ENCODE results near the gene SHROOM4. TPM values are rescaled to one million over a fixed set of nuclear protein-coding genes. Genes with fewer than 3 reads are reported as not detected.
A peak's percentile ranks its signal among the peaks of the same experiment; 100 is the strongest.

Gene SHROOM4
- total RNA-seq, 1 experiment from 2014 or later: 2.1 TPM

GRCh38 chrX:50565718-50566117 is 248.3 kb downstream of the SHROOM4 start:
- H3K4me1 ChIP-seq (ENCODE audit: insufficient read depth, low read length): peaks cover 7% of the 10 kb centered on the region

More at GRCh38 chrX:50565718-50566117, 248.3 kb downstream of the SHROOM4 start:
- H3K4me2 ChIP-seq (ENCODE audit: insufficient read depth, insufficient read length, low read length): no peak overlapping the region
- H3K18ac ChIP-seq (ENCODE audit: insufficient read length, low read depth, low read length): no peak overlapping the region
- no peaks in the 10 kb centered on the region for H3K79me2 ChIP-seq (ENCODE audit: insufficient read depth, low read length)
- no peak overlapping the region for H3K56ac ChIP-seq (ENCODE audit: insufficient read length, low read depth, low read length)
- H3K27ac Mint-ChIP-seq: no peak overlapping the region; a peak in 1 of 7 replicates
- WGBS (ENCODE audit: extremely low coverage, insufficient read length, low lambda C conversion rate): no CpG with 5 or more reads among the region's 4 CpGs
- no peak overlapping the region for H3K4ac ChIP-seq (ENCODE audit: low read depth, low read length)
- H2BK12ac ChIP-seq (ENCODE audit: insufficient read length, low read depth, low read length): no peak overlapping the region
- no peak overlapping the region for H2BK15ac ChIP-seq (ENCODE audit: low read depth, low read length)
- no peaks in the 10 kb centered on the region for H3K9me3 ChIP-seq (ENCODE audit: control insufficient read depth, low read depth, low read length)
- no peak overlapping the region for H2BK5ac ChIP-seq (ENCODE audit: insufficient read length, low read length)
- no peaks in the 10 kb centered on the region for H4K20me1 ChIP-seq (ENCODE audit: control insufficient read depth, insufficient read depth, insufficient read length)
- DNase-seq: no peak
- no peaks in the 10 kb centered on the region; the same call in 1 of the 2 replicates for H3K27me3 Mint-ChIP-seq (ENCODE audit: low read depth)
- peaks cover 0 to 4% (median 2%) of the 10 kb centered on the region in 3 experiments; a peak in 2 of 7 replicates for H3K36me3 Mint-ChIP-seq (ENCODE audit: insufficient read depth in 1 of 3, low read depth in 3 of 3)
- H3K9me3 Mint-ChIP-seq: peaks cover 45 to 69% of the 10 kb centered on the region in 2 experiments
- H2AK5ac ChIP-seq (ENCODE audit: insufficient read length, low read length): no peak overlapping the region
- H3K14ac ChIP-seq (ENCODE audit: insufficient read depth, low read length): no peak overlapping the region
- H3K79me1 ChIP-seq (ENCODE audit: insufficient read depth, low read depth, low read length, poor library complexity, severe bottlenecking): no peaks in the 10 kb centered on the region
- no peak overlapping the region for H4K8ac ChIP-seq (replicated peaks; ENCODE audit: insufficient read length, low read depth, low read length)
- H2BK120ac ChIP-seq (ENCODE audit: low read depth, low read length, poor library complexity, severe bottlenecking): no peak overlapping the region
- H3K9ac ChIP-seq (ENCODE audit: extremely low read depth, insufficient read length, low read length): no peak overlapping the region
- no peak overlapping the region for H3K4me3 Mint-ChIP-seq
- no peak for TF ChIP-seq CTCF (conservative IDR thresholded peaks at IDR 0.05)
- no peaks in the 10 kb centered on the region for H3K27me3 ChIP-seq (ENCODE audit: insufficient read depth, low read length)
- peak overlapping the region; percentile 45 for H4K91ac ChIP-seq (ENCODE audit: insufficient read length, low read depth, low read length)
- H3K23ac ChIP-seq (ENCODE audit: insufficient read length, low read depth, low read length): no peak overlapping the region
- H2AFZ ChIP-seq (ENCODE audit: low read length): no peak overlapping the region
- no peak overlapping the region for H4K5ac ChIP-seq (ENCODE audit: insufficient read length, low read depth, low read length)
- H3K23me2 ChIP-seq (ENCODE audit: insufficient read length, low read depth, low read length, poor library complexity, severe bottlenecking): peaks cover 3% of the 10 kb centered on the region
- H3T11ph ChIP-seq (ENCODE audit: low read length): no peak overlapping the region
- H2BK20ac ChIP-seq (ENCODE audit: low read depth, low read length, poor library complexity, severe bottlenecking): no peak overlapping the region
- H3K4me1 Mint-ChIP-seq: peaks cover 4 to 10% of the 10 kb centered on the region in 2 experiments
- no peak overlapping the region for H3K27ac ChIP-seq (ENCODE audit: insufficient read length, low read depth, low read length)

Other genes starting within 250 kb of the SHROOM4 start
- not detected in 2 replicates for gene BMP15, start 96.5 kb upstream of the SHROOM4 start, total RNA-seq (2021)